ENCODE measurements around the gene PRKAA2.

PRKAA2 gene

DNA sequence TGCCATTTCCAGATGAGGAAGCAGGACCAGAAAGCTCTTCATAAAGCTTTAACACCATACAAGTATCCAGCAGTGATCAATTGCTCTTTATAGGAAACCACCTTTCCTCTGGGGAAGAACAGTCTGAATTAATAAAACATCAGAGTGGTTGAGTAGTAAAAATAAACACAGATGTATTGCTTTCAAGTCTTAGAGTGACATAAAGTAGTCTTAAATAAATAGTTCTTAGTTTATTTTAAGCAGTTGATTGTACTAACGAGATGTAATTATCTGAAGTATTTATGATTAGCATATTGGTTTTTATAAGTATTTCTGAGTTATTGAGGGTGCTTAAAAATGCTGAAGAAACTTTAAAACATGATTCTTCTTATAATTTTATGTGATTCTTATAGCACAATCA is 67.0 kb downstream of the PRKAA2 start:
- no peak overlapping the region for H3K27ac ChIP-seq (ENCODE audit: low read depth, low read length)
- no peaks in the 10 kb centered on the region for H3F3A ChIP-seq (ENCODE audit: control insufficient read depth, insufficient read depth)
- peaks cover 16% of the 10 kb centered on the region for H3K27me3 ChIP-seq (ENCODE audit: control insufficient read depth, low read length)
- H3K4me3 ChIP-seq (ENCODE audit: low read length) = no peak overlapping the region
- no peak for TF ChIP-seq EZH2phosphoT487 (IDR thresholded peaks at IDR 0.05; ENCODE audit: borderline replicate concordance, low read length)
- TF ChIP-seq, protein P1, sequence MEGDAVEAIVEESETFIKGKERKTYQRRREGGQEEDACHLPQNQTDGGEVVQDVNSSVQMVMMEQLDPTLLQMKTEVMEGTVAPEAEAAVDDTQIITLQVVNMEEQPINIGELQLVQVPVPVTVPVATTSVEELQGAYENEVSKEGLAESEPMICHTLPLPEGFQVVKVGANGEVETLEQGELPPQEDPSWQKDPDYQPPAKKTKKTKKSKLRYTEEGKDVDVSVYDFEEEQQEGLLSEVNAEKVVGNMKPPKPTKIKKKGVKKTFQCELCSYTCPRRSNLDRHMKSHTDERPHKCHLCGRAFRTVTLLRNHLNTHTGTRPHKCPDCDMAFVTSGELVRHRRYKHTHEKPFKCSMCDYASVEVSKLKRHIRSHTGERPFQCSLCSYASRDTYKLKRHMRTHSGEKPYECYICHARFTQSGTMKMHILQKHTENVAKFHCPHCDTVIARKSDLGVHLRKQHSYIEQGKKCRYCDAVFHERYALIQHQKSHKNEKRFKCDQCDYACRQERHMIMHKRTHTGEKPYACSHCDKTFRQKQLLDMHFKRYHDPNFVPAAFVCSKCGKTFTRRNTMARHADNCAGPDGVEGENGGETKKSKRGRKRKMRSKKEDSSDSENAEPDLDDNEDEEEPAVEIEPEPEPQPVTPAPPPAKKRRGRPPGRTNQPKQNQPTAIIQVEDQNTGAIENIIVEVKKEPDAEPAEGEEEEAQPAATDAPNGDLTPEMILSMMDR (IDR thresholded peaks at IDR 0.05; ENCODE audit: low read depth, low read length, poor library complexity, severe bottlenecking) = no peak
- no peak overlapping the region for H3K4me2 ChIP-seq (ENCODE audit: low read length)
- H3K4me1 ChIP-seq (ENCODE audit: control insufficient read depth, low read length) = no peaks in the 10 kb centered on the region
- H3K9me2 ChIP-seq (replicated peaks; ENCODE audit: control insufficient read depth, low read length) = no peaks in the 10 kb centered on the region
- no peaks in the 10 kb centered on the region for H3K36me3 ChIP-seq (ENCODE audit: control insufficient read depth, low read length)
- H4K20me1 ChIP-seq (ENCODE audit: control insufficient read depth, insufficient read depth, low read depth, low read length) = no peaks in the 10 kb centered on the region
- no peaks in the 10 kb centered on the region for H3K9me3 ChIP-seq (ENCODE audit: control insufficient read depth, insufficient read depth, low read length)
- H3K79me2 ChIP-seq (ENCODE audit: control insufficient read depth, low read length) = no peaks in the 10 kb centered on the region

DNA sequence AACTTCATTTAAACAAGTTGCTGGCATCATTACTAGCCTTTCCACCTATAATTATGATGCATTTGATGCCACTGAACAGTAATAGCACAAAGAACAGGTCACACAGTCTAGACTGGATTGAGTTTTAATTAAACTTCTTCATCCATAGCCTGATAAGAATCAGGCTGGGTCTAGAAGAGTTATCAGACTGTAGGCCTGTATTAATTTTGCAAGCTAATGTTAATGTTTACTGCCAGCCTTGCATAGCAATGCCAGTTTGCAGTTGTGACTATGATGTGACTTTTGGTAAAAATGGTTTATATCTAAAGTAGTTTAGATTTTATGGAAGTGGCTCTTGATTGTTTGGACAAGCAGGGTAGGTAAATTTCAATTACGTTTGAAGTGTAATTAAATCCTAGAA is 68.0 kb downstream of the PRKAA2 start:
- Histone ChIP-seq H4K20me1 (ENCODE audit: control insufficient read depth, insufficient read depth, low read depth, low read length) (no peaks in the 10 kb centered on the region), H3K79me2 (ENCODE audit: control insufficient read depth, low read length) (no peaks in the 10 kb centered on the region), H3K4me2 (ENCODE audit: low read length) (no peak overlapping the region), H3K9me3 (ENCODE audit: control insufficient read depth, insufficient read depth, low read length) (no peaks in the 10 kb centered on the region), H3F3A (ENCODE audit: control insufficient read depth, insufficient read depth) (no peaks in the 10 kb centered on the region), H3K27ac (ENCODE audit: low read depth, low read length) (no peak overlapping the region), H3K36me3 (ENCODE audit: control insufficient read depth, low read length) (no peaks in the 10 kb centered on the region), H3K4me1 (ENCODE audit: control insufficient read depth, low read length) (no peaks in the 10 kb centered on the region), H3K27me3 (ENCODE audit: control insufficient read depth, low read length) (peaks cover 16% of the 10 kb centered on the region), H3K9me2 (replicated peaks; ENCODE audit: control insufficient read depth, low read length) (no peaks in the 10 kb centered on the region), H3K4me3 (ENCODE audit: low read length) (no peak overlapping the region)
- TF ChIP-seq, protein P1 (IDR thresholded peaks at IDR 0.05; ENCODE audit: low read depth, low read length, poor library complexity, severe bottlenecking) = no peak
- TF ChIP-seq EZH2phosphoT487 (IDR thresholded peaks at IDR 0.05; ENCODE audit: borderline replicate concordance, low read length) = no peak

DNA sequence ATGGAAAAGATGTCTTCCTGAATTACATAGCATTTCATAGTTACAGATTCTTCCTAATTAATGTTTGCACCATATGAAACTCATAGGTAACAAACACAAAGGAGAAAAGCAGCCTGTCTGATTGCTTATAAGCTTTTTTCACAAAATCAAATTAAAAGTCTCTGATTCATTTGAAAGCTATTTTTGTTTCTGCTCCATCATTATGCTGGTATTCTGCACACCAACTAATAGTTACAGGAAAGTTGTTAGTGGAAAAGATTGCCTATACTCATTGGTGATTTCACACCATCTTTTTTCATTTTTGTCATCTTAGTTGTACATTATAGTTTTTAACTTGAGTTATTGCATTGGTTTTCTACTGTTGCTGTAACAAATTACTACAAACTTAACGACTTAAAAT is 70.0 kb downstream of the PRKAA2 start:
- H3K79me2 ChIP-seq (ENCODE audit: control insufficient read depth, low read length) = no peaks in the 10 kb centered on the region
- no peaks in the 10 kb centered on the region for H3K4me1 ChIP-seq (ENCODE audit: control insufficient read depth, low read length)
- peaks cover 9% of the 10 kb centered on the region for H3K27me3 ChIP-seq (ENCODE audit: control insufficient read depth, low read length)
- H3K27ac ChIP-seq (ENCODE audit: low read depth, low read length) = no peak overlapping the region
- H3K9me2 ChIP-seq (replicated peaks; ENCODE audit: control insufficient read depth, low read length) = no peaks in the 10 kb centered on the region
- H3K9me3 ChIP-seq (ENCODE audit: control insufficient read depth, insufficient read depth, low read length) = no peaks in the 10 kb centered on the region
- H3F3A ChIP-seq (ENCODE audit: control insufficient read depth, insufficient read depth) = no peaks in the 10 kb centered on the region
- H3K4me3 ChIP-seq (ENCODE audit: low read length) = no peak overlapping the region
- no peak overlapping the region for H3K4me2 ChIP-seq (ENCODE audit: low read length)
- no peaks in the 10 kb centered on the region for H4K20me1 ChIP-seq (ENCODE audit: control insufficient read depth, insufficient read depth, low read depth, low read length)
- TF ChIP-seq, protein P1 (IDR thresholded peaks at IDR 0.05; ENCODE audit: low read depth, low read length, poor library complexity, severe bottlenecking) = no peak
- no peak for TF ChIP-seq EZH2phosphoT487 (IDR thresholded peaks at IDR 0.05; ENCODE audit: borderline replicate concordance, low read length)
- no peaks in the 10 kb centered on the region for H3K36me3 ChIP-seq (ENCODE audit: control insufficient read depth, low read length)

DNA sequence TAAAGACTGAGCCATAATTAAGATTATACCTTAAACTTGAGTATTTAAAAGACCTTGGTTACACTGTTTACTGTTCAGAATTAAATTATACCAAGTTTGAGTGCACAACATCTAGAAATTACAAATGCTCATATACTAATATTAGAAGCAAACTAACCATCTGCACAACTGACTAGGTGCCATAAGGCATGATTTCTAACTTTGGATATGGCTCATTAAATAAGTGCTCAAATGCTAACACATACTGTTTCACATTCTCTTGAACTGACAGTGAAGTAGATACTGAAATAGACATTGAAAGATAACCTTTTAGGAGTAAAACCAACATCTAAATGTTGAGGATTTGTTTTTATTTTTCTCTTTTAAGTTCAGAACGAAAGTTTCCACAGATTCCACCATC is 74.1 kb downstream of the PRKAA2 start:
- TF ChIP-seq, protein P1 (IDR thresholded peaks at IDR 0.05; ENCODE audit: low read depth, low read length, poor library complexity, severe bottlenecking) = no peak
- no peak for TF ChIP-seq EZH2phosphoT487 (IDR thresholded peaks at IDR 0.05; ENCODE audit: borderline replicate concordance, low read length)
- Histone ChIP-seq H3F3A (ENCODE audit: control insufficient read depth, insufficient read depth) (no peaks in the 10 kb centered on the region), H3K36me3 (ENCODE audit: control insufficient read depth, low read length) (no peaks in the 10 kb centered on the region), H3K27ac (ENCODE audit: low read depth, low read length) (no peak overlapping the region), H3K79me2 (ENCODE audit: control insufficient read depth, low read length) (no peaks in the 10 kb centered on the region), H3K4me1 (ENCODE audit: control insufficient read depth, low read length) (no peaks in the 10 kb centered on the region), H3K27me3 (ENCODE audit: control insufficient read depth, low read length) (peaks cover 5% of the 10 kb centered on the region; the same call in 1 of the 2 replicates), H3K4me2 (ENCODE audit: low read length) (no peak overlapping the region), H3K4me3 (ENCODE audit: low read length) (no peak overlapping the region), H4K20me1 (ENCODE audit: control insufficient read depth, insufficient read depth, low read depth, low read length) (no peaks in the 10 kb centered on the region), H3K9me2 (replicated peaks; ENCODE audit: control insufficient read depth, low read length) (no peaks in the 10 kb centered on the region), H3K9me3 (ENCODE audit: control insufficient read depth, insufficient read depth, low read length) (no peaks in the 10 kb centered on the region)
